Kidney (tissue), 14 donors: ENCODE data around the gene MAML3. TPM values are rescaled to one million over a fixed set of nuclear protein-coding genes. Genes with fewer than 3 reads are reported as not detected.

Source experiments
- DNase-seq, 5 donors: peaks; one replicate each; pipeline ENCODE4 v3.0.0-alpha.2; 2013 to 2020
- FAIRE-seq: peaks from 2 replicates; lab custom pipeline; 2012; peaks lifted over from hg19 to GRCh38; lab: Jason Lieb, UNC
- H3K27ac ChIP-seq, 2 donors: one replicate each; pipeline ENCODE4 v1.7.0; 2013; ENCODE audit warnings: low read depth in 2 of 2, low read length in 2 of 2, inconsistent platforms in 1 of 2
- H3K27me3 ChIP-seq: one replicate; pipeline ENCODE4 v1.7.1; 2013; ENCODE audit warnings: low read length, inconsistent platforms; ENCODE audit not compliant: control insufficient read depth, insufficient read depth
- H3K36me3 ChIP-seq, 3 donors: one replicate each; pipeline versions ENCODE4 v1.7.0 to v1.7.1; 2013; ENCODE audit warnings: low read length in 3 of 3, control low read depth in 1 of 3, inconsistent platforms in 1 of 3; ENCODE audit not compliant: insufficient read depth in 3 of 3, control insufficient read depth in 2 of 3
- H3K4me1 ChIP-seq, 3 donors: one replicate each; pipeline versions ENCODE4 v1.7.0 to v1.7.1; 2013; ENCODE audit warnings: low read length in 3 of 3, inconsistent platforms in 1 of 3, low read depth in 1 of 3; ENCODE audit not compliant: control insufficient read depth in 2 of 3, insufficient read depth in 2 of 3
- H3K4me3 ChIP-seq, 3 donors: one replicate each; pipeline versions ENCODE4 v1.7.0 to v1.8.1; 2013; ENCODE audit warnings: low read length in 3 of 3, control low read depth in 1 of 3, inconsistent platforms in 1 of 3
- H3K9ac ChIP-seq, 3 donors: one replicate each; pipeline versions ENCODE4 v1.7.0 to v1.7.1; 2013; ENCODE audit warnings: low read length in 3 of 3, control low read depth in 1 of 3, inconsistent platforms in 1 of 3
- H3K9me3 ChIP-seq, 3 donors: one replicate each; pipeline versions ENCODE4 v1.7.0 to v1.7.1; 2013; ENCODE audit warnings: low read length in 3 of 3, control low read depth in 1 of 3, inconsistent platforms in 1 of 3; ENCODE audit not compliant: control insufficient read depth in 2 of 3, insufficient read depth in 1 of 3
- CTCF ChIP-seq: IDR thresholded peaks from 3 replicates; pipeline ENCODE4 v1.5.1; 2012; ENCODE audit warnings: mild to moderate bottlenecking, moderate library complexity, borderline replicate concordance; ENCODE audit not compliant: insufficient read depth; ENCODE audit errors: extremely low read depth
- intact Hi-C: fragments of 100-400 bp; cut with DNase I; formaldehyde crosslinking; loops from one replicate; pipeline ENCODE4 v1.11.1; 2022
- polyA plus RNA-seq: library from polyadenylated mRNA; stranded (reverse); fragments of 350-450 nt; fragmentation: Illumina TruSeq; extraction: RNeasy Lipid Tissue Mini Kit (QIAGEN cat#74804); gene quantifications from one replicate; pipeline ENCODE4 v1.2.3, GENCODE V29; 2014; ENCODE audit warnings: low read depth, low replicate concordance; ENCODE audit not compliant: insufficient read depth
- total RNA-seq: library from RNA; stranded (reverse); fragmentation: NEBNext Ultra II Directional; extraction: Animal tissue kit (Norgen Biotek cat#: 25700); gene quantifications from one replicate; pipeline ENCODE4 v1.2.1, GENCODE V29; 2021
- donor health status: control.
- donor health status: control.
- donor health status: control.
- donor health status: control.
- donor health status: control.
- donor health status: DM: yes; HTN: yes; CAD: no.
- donor health status: Normal renal cell carcinoma (clear cell type).

Gene MAML3
- total and polyA plus RNA-seq, 2 donors from 2014 or later = 1.4 to 10.4 TPM

- FAIRE-seq (no peak), DNase-seq (peak in 1 of 5 donors; percentile 37)
- H3K4me1 ChIP-seq = peaks cover 0 to 3% (median 0%) of the 10 kb centered on the region in 3 donors
- H3K27me3 ChIP-seq = no peaks in the 10 kb centered on the region
- intact Hi-C loops = no loop called here
- TF ChIP-seq CTCF = no peak
- H3K4me3 ChIP-seq = no peak overlapping the region
- H3K9ac ChIP-seq = no peak overlapping the region
- no peaks in the 10 kb centered on the region for H3K9me3 ChIP-seq
- no peak overlapping the region for H3K27ac ChIP-seq
- no peaks in the 10 kb centered on the region for H3K36me3 ChIP-seq
Measured at GRCh38 chr4:139876337-139876941, 277.5 kb downstream of the MAML3 start.

- H3K9ac ChIP-seq = no peak overlapping the region
- FAIRE-seq (no peak), DNase-seq (peak in 4 of 5 donors; percentile 83 to 90 (median 86))
- H3K9me3 ChIP-seq = no peaks in the 10 kb centered on the region
- peaks cover 0 to 3% (median 0%) of the 10 kb centered on the region in 3 donors for H3K4me1 ChIP-seq
- H3K27me3 ChIP-seq = no peaks in the 10 kb centered on the region
- intact Hi-C loops = no loop called here
- no peaks in the 10 kb centered on the region for H3K36me3 ChIP-seq
- no peak overlapping the region for H3K27ac ChIP-seq
- H3K4me3 ChIP-seq = no peak overlapping the region
- TF ChIP-seq CTCF = no peak
Measured at GRCh38 chr4:139875411-139875825, 278.6 kb downstream of the MAML3 start.

GRCh38 chr4:139873111-139873860 is 280.7 kb downstream of the MAML3 start:
- Histone ChIP-seq H3K9ac (no peak overlapping the region), H3K4me1 (peaks cover 0 to 3% (median 0%) of the 10 kb centered on the region in 3 donors), H3K4me3 (no peak overlapping the region), H3K27ac (no peak overlapping the region), H3K36me3 (no peaks in the 10 kb centered on the region), H3K27me3 (no peaks in the 10 kb centered on the region), H3K9me3 (no peaks in the 10 kb centered on the region)
- no peak for TF ChIP-seq CTCF
- FAIRE-seq (no peak), DNase-seq (no peak)
- intact Hi-C loops = no loop called here
